IMR-90 (cell line): ENCODE data around the gene FAT1. TPM values are rescaled to one million over a fixed set of nuclear protein-coding genes. Genes with fewer than 3 reads are reported as not detected.

ENCODE experiments used
- ATAC-seq: fragments of 200-7000 bp; cut with Tn5 transposase; 2 replicates; pipeline ENCODE4 v1.9.1; 2020; ENCODE audit warnings: low read depth, mild to moderate bottlenecking, moderate library complexity
- BruUV-seq: library from RNA; stranded (reverse); fragments of 400-500 nt; replicated peaks from 2 replicates; lab custom pipeline; 2021; lab: Mats Ljungman, UMichigan
- CTCF ChIA-PET: fragments of 300-600 bp; formaldehyde crosslinking; extraction: SDS; loops from one replicate; lab custom pipeline; 2021; ENCODE audit warnings: antibody characterized with exemption; lab: Yijun Ruan, JAX
- POLR2A ChIA-PET: fragments of 300-600 bp; sonication (Branson Sonifier 250); formaldehyde crosslinking; loops from one replicate; lab custom pipeline; 2022; ENCODE audit warnings: antibody characterized with exemption; ENCODE audit not compliant: unreplicated experiment; lab: Charles Lee
- DNase-seq: peaks from one replicate; pipeline ENCODE4 v3.0.0; 2013
- H2AFZ ChIP-seq: replicated peaks from 2 replicates; pipeline ENCODE3; 2013; ENCODE audit warnings: low read length, mild to moderate bottlenecking; ENCODE audit not compliant: poor library complexity
- H2AK5ac ChIP-seq: 2 replicates; pipeline ENCODE4 v1.6.1; 2013; ENCODE audit warnings: low read depth, low read length, inconsistent platforms
- H2AK9ac ChIP-seq: replicated peaks from 2 replicates; pipeline ENCODE3; 2013; ENCODE audit warnings: mild to moderate bottlenecking, low read depth, low read length, moderate library complexity; ENCODE audit not compliant: poor library complexity
- H2BK120ac ChIP-seq: 2 replicates; pipeline ENCODE4 v1.6.1; 2013; ENCODE audit warnings: low read depth, low read length, inconsistent platforms
- H2BK15ac ChIP-seq: 3 replicates; pipeline ENCODE4 v1.6.1; 2013; ENCODE audit warnings: low read depth, low read length, inconsistent platforms
- H2BK20ac ChIP-seq: 2 replicates; pipeline ENCODE4 v1.6.1; 2013; ENCODE audit warnings: low read depth, mild to moderate bottlenecking, inconsistent platforms, low read length, moderate library complexity
- H2BK5ac ChIP-seq: 2 replicates; pipeline ENCODE4 v1.6.1; 2013; ENCODE audit warnings: mild to moderate bottlenecking, low read depth, low read length, inconsistent platforms; ENCODE audit not compliant: poor library complexity, severe bottlenecking
- H3K14ac ChIP-seq: replicated peaks from 2 replicates; pipeline ENCODE4 v1.6.1; 2013; ENCODE audit warnings: low read depth, low read length, inconsistent platforms
- H3K18ac ChIP-seq: 2 replicates; pipeline ENCODE4 v1.6.1; 2013; ENCODE audit warnings: low read depth, low read length, control low read depth
- H3K23ac ChIP-seq: 2 replicates; pipeline ENCODE4 v1.6.1; 2013; ENCODE audit warnings: low read depth, low read length, inconsistent platforms
- H3K27ac ChIP-seq: 2 replicates; pipeline ENCODE4 v1.5.1; 2013; ENCODE audit warnings: mild to moderate bottlenecking, control low read depth, low read length; ENCODE audit not compliant: insufficient read depth
- H3K27me3 ChIP-seq: 2 replicates; pipeline ENCODE4 v1.6.1; 2013; ENCODE audit warnings: low read length; ENCODE audit not compliant: control insufficient read depth, insufficient read depth
- H3K36me3 ChIP-seq: 2 replicates; pipeline ENCODE4 v1.6.1; 2013; ENCODE audit warnings: low read length, mixed read lengths; ENCODE audit not compliant: control insufficient read depth, insufficient read depth
- H3K4ac ChIP-seq: 2 replicates; pipeline ENCODE4 v1.6.1; 2013; ENCODE audit warnings: low read depth, low read length, inconsistent platforms
- H3K4me1 ChIP-seq: 2 replicates; pipeline ENCODE4 v1.6.1; 2013; ENCODE audit warnings: low read length, mixed read lengths; ENCODE audit not compliant: control insufficient read depth, insufficient read depth
- H3K4me2 ChIP-seq: 2 replicates; pipeline ENCODE4 v1.6.1; 2013; ENCODE audit warnings: low read depth, mild to moderate bottlenecking, control low read depth, low read length, moderate library complexity
- H3K4me3 ChIP-seq: 2 replicates; pipeline ENCODE4 v1.5.1; 2013; ENCODE audit warnings: low read depth, mild to moderate bottlenecking, control low read depth, low read length, moderate library complexity; ENCODE audit not compliant: insufficient read depth
- H3K56ac ChIP-seq: 2 replicates; pipeline ENCODE4 v1.6.1; 2013; ENCODE audit warnings: low read length, inconsistent platforms; ENCODE audit not compliant: insufficient read depth; ENCODE audit errors: extremely low read depth
- H3K79me1 ChIP-seq, 2 experiments: 2 replicates each; pipeline ENCODE4 v1.6.1; 2013; ENCODE audit warnings: low read length in 2 of 2, inconsistent platforms in 1 of 2, low read depth in 1 of 2
- H3K9ac ChIP-seq: 2 replicates; pipeline ENCODE4 v1.6.1; 2013; ENCODE audit warnings: low read depth, low read length, control low read depth
- H3K9me1 ChIP-seq: 2 replicates; pipeline ENCODE4 v1.6.1; 2013; ENCODE audit warnings: low read length, inconsistent platforms; ENCODE audit not compliant: insufficient read depth
- H3K9me3 ChIP-seq: 2 replicates; pipeline ENCODE4 v1.6.1; 2013; ENCODE audit warnings: low read length; ENCODE audit not compliant: control insufficient read depth, insufficient read depth
- H4K20me1 ChIP-seq: 2 replicates; pipeline ENCODE4 v1.6.1; 2013; ENCODE audit warnings: low read length, inconsistent platforms; ENCODE audit not compliant: insufficient read depth
- H4K5ac ChIP-seq: 2 replicates; pipeline ENCODE4 v1.6.1; 2013; ENCODE audit warnings: mild to moderate bottlenecking, low read depth, low read length, control low read depth
- H4K8ac ChIP-seq, 2 experiments: 2 replicates each; pipeline ENCODE4 v1.6.1; 2013; ENCODE audit warnings: low read depth in 2 of 2, low read length in 2 of 2, control low read depth in 1 of 2, inconsistent platforms in 1 of 2
- H4K91ac ChIP-seq: 2 replicates; pipeline ENCODE4 v1.6.1; 2013; ENCODE audit warnings: low read depth, low read length, inconsistent platforms; ENCODE audit not compliant: insufficient read depth
- BHLHE40 ChIP-seq: fragments of 150-350 bp; IDR thresholded peaks from 2 replicates; pipeline ENCODE4 v1.6.1; 2016; ENCODE audit warnings: mild to moderate bottlenecking, low read depth, low read length
- CTCF ChIP-seq: conservative IDR thresholded peaks from 2 replicates; pipeline ENCODE4 v1.5.1; 2012; ENCODE audit warnings: mild to moderate bottlenecking, low read depth, low read length, improper control_type of control experiment
- MAZ ChIP-seq: IDR thresholded peaks from 2 replicates; pipeline ENCODE4 v1.6.1; 2012; ENCODE audit warnings: low read depth, mild to moderate bottlenecking, low read length, improper control_type of control experiment, moderate library complexity, borderline replicate concordance
- MXI1 ChIP-seq: IDR thresholded peaks from 2 replicates; pipeline ENCODE4 v1.6.1; 2012; ENCODE audit warnings: low read depth, mild to moderate bottlenecking, low read length, moderate library complexity, borderline replicate concordance
- NFE2L2 ChIP-seq: fragments of 150-350 bp; IDR thresholded peaks from 2 replicates; pipeline ENCODE4 v1.6.1; 2016; ENCODE audit warnings: low read depth, mild to moderate bottlenecking, low read length
- SMC3 ChIP-seq: fragments of 150-350 bp; IDR thresholded peaks from 2 replicates; pipeline ENCODE4 v1.6.1; 2016; ENCODE audit warnings: low read depth, mild to moderate bottlenecking, antibody characterized with exemption, low read length, moderate library complexity
- WGBS, 2 experiments: methylation state at CpG; one replicate each; pipeline versions ENCODE4 v1.1.5 to v1.1.7; 2013; ENCODE audit warnings: missing lambda C conversion rate in 2 of 2; ENCODE audit not compliant: insufficient read length in 1 of 2; ENCODE audit errors: extremely low coverage in 2 of 2; 5-methylcytosine and 5-hydroxymethylcytosine counted together
- dilution Hi-C: fragments of 300-500 bp; cut with HindIII; formaldehyde crosslinking; loops from one replicate; pipeline ENCODE4 v1.14.3; 2018; ENCODE audit warnings: low sequenced_read_pairs; ENCODE audit not compliant: unreplicated experiment
- in situ Hi-C: fragments of 300-500 bp; cut with MboI; formaldehyde crosslinking; loops from 3 replicates; pipeline ENCODE4 v1.14.3; 2019; ENCODE audit warnings: low sequenced_read_pairs, inconsistent platforms, mixed read lengths
- intact Hi-C: fragments of 100-400 bp; cut with micrococcal nuclease; formaldehyde crosslinking; loops from 2 replicates; pipeline ENCODE4 v1.10.0; 2022
- polyA plus RNA-seq, 3 experiments: library from polyadenylated mRNA; depleted of rRNA; stranded (reverse); fragments of >200 nt; gene quantifications; 2 replicates each; pipeline ENCODE4 v1.2.3, GENCODE V29; 2012; ENCODE audit warnings: low replicate concordance in 1 of 3
- total RNA-seq: library from RNA; depleted of rRNA; stranded (reverse); fragments of >200 nt; gene quantifications from 2 replicates; pipeline ENCODE4 v1.2.3, GENCODE V29; 2012; rRNA removed

FAT1 gene
- total and polyA plus RNA-seq, 2 of the 4 experiments (the other 2 are of a cell fraction), result 156 to 519 TPM

DNA sequence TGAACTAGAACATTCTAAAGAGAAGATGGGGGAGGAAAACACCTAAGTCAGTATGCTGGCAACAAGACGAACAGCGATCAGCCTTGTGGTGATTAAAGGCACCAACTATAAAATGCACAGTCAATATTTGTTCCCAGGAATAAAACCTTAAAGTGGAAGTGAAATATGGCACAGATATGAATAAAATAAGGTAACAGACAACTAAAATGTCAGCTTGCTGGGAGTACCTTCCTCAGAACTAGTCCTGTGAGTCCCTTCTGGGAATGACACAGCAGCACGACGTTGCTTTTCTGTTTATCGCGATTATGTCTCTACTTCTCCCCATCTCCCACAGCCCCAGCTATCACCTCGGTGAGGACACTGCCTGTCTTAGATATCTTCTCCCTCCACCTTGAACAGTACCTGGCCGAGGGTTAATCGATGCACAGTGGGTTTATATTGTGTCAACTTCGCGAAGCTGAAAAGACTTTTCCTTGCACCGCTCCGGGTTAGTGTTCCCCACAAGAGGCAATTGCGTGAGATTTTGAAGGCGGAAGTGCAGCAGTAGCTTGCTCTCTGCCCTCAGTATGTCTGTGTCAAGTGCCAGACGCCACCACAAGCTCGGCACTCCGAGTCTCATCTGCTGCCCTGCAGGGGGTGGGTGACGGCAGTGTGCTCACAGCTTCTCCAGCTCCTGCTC lies 185.7 kb downstream of the FAT1 start:
- H3K36me3 ChIP-seq, result no peaks in the 10 kb centered on the region
- no peak overlapping the region for H3K18ac ChIP-seq
- peaks cover 2% of the 10 kb centered on the region for H3K27me3 ChIP-seq
- H3K4ac ChIP-seq, result no peak overlapping the region
- no peak overlapping the region for H4K5ac ChIP-seq
- no peak for ATAC-seq
- H3K9ac ChIP-seq, result no peak overlapping the region
- no peaks in the 10 kb centered on the region for H4K20me1 ChIP-seq
- no peak overlapping the region for H3K4me2 ChIP-seq
- no peaks in the 10 kb centered on the region for H3K9me3 ChIP-seq
- BruUV-seq, result no TSS peak
- no peak overlapping the region for H3K14ac ChIP-seq
- no peak overlapping the region for H2AFZ ChIP-seq
- H3K79me1 ChIP-seq, result no peaks in the 10 kb centered on the region
- H3K4me1 ChIP-seq, result no peaks in the 10 kb centered on the region
- H2AK9ac ChIP-seq, result no peak overlapping the region
- WGBS, 2 experiments, result 65% methylated on average over 10 of the region's 19 CpGs; no CpG with 5 or more reads in 1 of the 2 experiments
- H2BK15ac ChIP-seq, result no peak overlapping the region
- no peak overlapping the region for H3K4me3 ChIP-seq
- H2AK5ac ChIP-seq, result no peak overlapping the region
- H3K23ac ChIP-seq, result no peak overlapping the region
- no peak overlapping the region for H3K56ac ChIP-seq
- TF ChIP-seq MAZ, result no peak
- no peak for TF ChIP-seq CTCF
- no peak for TF ChIP-seq BHLHE40
- TF ChIP-seq MXI1, result no peak
- TF ChIP-seq NFE2L2, result no peak
- no peak for TF ChIP-seq SMC3
- H3K9me1 ChIP-seq, result no peaks in the 10 kb centered on the region
- intact Hi-C loops (no loop called here), dilution Hi-C loops (no loop called here), in situ Hi-C loops (no loop called here)
- no peak for DNase-seq
- no peak overlapping the region for H2BK5ac ChIP-seq
- no peak overlapping the region for H3K27ac ChIP-seq
- no peak overlapping the region for H2BK20ac ChIP-seq
- H4K8ac ChIP-seq, result no peak overlapping the region
- H4K91ac ChIP-seq, result no peak overlapping the region
- ChIA-PET POLR2A (no interaction called here), CTCF (no interaction called here)
- H2BK120ac ChIP-seq, result no peak overlapping the region

Other genes with a start within 250 kb of the FAT1 start
- gene MTNR1A, start 168.3 kb downstream of the FAT1 start, total RNA-seq, result not detected in 2 replicates
- not detected in 2 replicates for gene MTNR1A, start 168.3 kb downstream of the FAT1 start, polyA plus RNA-seq (2012; rRNA removed)